GM06990 (cell line): ENCODE results near the gene GAB1.

Source experiments
- DNase-seq: peaks from one replicate; pipeline ENCODE4 v3.0.0-alpha.2; 2011; ENCODE audit not compliant: insufficient read length; ENCODE audit errors: extremely low read depth
- H3K27me3 ChIP-seq: replicated peaks from 2 replicates; pipeline ENCODE4 v1.6.0; 2011; ENCODE audit warnings: low read length; ENCODE audit not compliant: control insufficient read depth, insufficient read depth
- H3K36me3 ChIP-seq: 2 replicates; pipeline ENCODE4 v1.5.1; 2011; ENCODE audit warnings: low read length; ENCODE audit not compliant: control insufficient read depth, insufficient read depth
- H3K4me3 ChIP-seq: replicated peaks from 2 replicates; pipeline ENCODE4 v1.5.1; 2011; ENCODE audit warnings: low read depth, mild to moderate bottlenecking, control low read depth, low read length
- CTCF ChIP-seq: IDR thresholded peaks from 2 replicates; pipeline ENCODE4 v1.5.1; 2011; ENCODE audit warnings: low read length, control low read depth, mild to moderate bottlenecking, inconsistent platforms; ENCODE audit not compliant: insufficient read depth, poor library complexity, severe bottlenecking

Gene GAB1

GRCh38 chr4:143397887-143398286 is 61.2 kb downstream of the GAB1 start:
- DNase-seq = no peak
- no peak for TF ChIP-seq CTCF
- Histone ChIP-seq H3K4me3 (no peak overlapping the region), H3K36me3 (no peaks in the 10 kb centered on the region), H3K27me3 (no peaks in the 10 kb centered on the region)

GRCh38 chr4:143399113-143399949 is 62.7 kb downstream of the GAB1 start:
- no peak overlapping the region for H3K4me3 ChIP-seq
- no peak for DNase-seq
- TF ChIP-seq CTCF = peak; percentile 66
- no peaks in the 10 kb centered on the region for H3K27me3 ChIP-seq
- no peaks in the 10 kb centered on the region for H3K36me3 ChIP-seq

GRCh38 chr4:143400082-143400481 is 63.4 kb downstream of the GAB1 start:
- Histone ChIP-seq H3K27me3 (no peaks in the 10 kb centered on the region), H3K36me3 (no peaks in the 10 kb centered on the region), H3K4me3 (no peak overlapping the region)
- TF ChIP-seq CTCF = no peak
- no peak for DNase-seq

- Histone ChIP-seq H3K4me3 (no peak overlapping the region), H3K36me3 (no peaks in the 10 kb centered on the region), H3K27me3 (no peaks in the 10 kb centered on the region)
- no peak for TF ChIP-seq CTCF
- no peak for DNase-seq
These were observed 66.3 kb downstream of the GAB1 start for GRCh38 chr4:143402776-143403552.

- H3K4me3 ChIP-seq = no peak overlapping the region
- DNase-seq = no peak
These were observed 66.8 kb downstream of the GAB1 start for GRCh38 chr4:143403553-143403820.

More at GRCh38 chr4:143403553-143403820, 66.8 kb downstream of the GAB1 start:
- no peak for TF ChIP-seq CTCF
- H3K27me3 ChIP-seq = no peaks in the 10 kb centered on the region
- no peaks in the 10 kb centered on the region for H3K36me3 ChIP-seq
